Subcutaneous abdominal adipose tissue (tissue), 5 donors: ENCODE data around the gene CEP68.

Experiments
- H3K27ac ChIP-seq: one replicate; pipeline ENCODE4 v1.7.0; 2013; ENCODE audit warnings: low read depth, mild to moderate bottlenecking, inconsistent platforms, low read length, moderate library complexity
- H3K27me3 ChIP-seq, 5 donors: one replicate each; pipeline ENCODE4 v1.7.0; 2013; ENCODE audit warnings: low read length in 5 of 5, inconsistent platforms in 1 of 5; ENCODE audit not compliant: control insufficient read depth in 5 of 5, insufficient read depth in 4 of 5
- H3K36me3 ChIP-seq, 5 donors: one replicate each; pipeline ENCODE4 v1.7.0; 2013; ENCODE audit warnings: low read length in 5 of 5; ENCODE audit not compliant: control insufficient read depth in 5 of 5, insufficient read depth in 5 of 5
- H3K4me1 ChIP-seq, 5 donors: one replicate each; pipeline ENCODE4 v1.7.0; 2013; ENCODE audit warnings: low read length in 5 of 5, mild to moderate bottlenecking in 3 of 5, moderate library complexity in 1 of 5; ENCODE audit not compliant: control insufficient read depth in 5 of 5, insufficient read depth in 5 of 5
- H3K4me3 ChIP-seq, 5 donors: one replicate each; pipeline ENCODE4 v1.7.0; 2013; ENCODE audit warnings: low read length in 5 of 5, low read depth in 1 of 5
- H3K9ac ChIP-seq, 5 donors: one replicate each; pipeline ENCODE4 v1.7.0; 2013; ENCODE audit warnings: low read length in 5 of 5, mild to moderate bottlenecking in 4 of 5, moderate library complexity in 3 of 5
- H3K9me3 ChIP-seq, 5 donors: one replicate each; pipeline ENCODE4 v1.7.0; 2013; ENCODE audit warnings: low read length in 5 of 5; ENCODE audit not compliant: control insufficient read depth in 5 of 5
- donor health status: healthy.
- donor health status: healthy.
- donor health status: healthy.
- donor health status: healthy.
- donor health status: healthy.

CEP68 gene

GRCh38 chr2:65079017-65079416 lies 22.8 kb downstream of the CEP68 start:
- Histone ChIP-seq H3K27ac (no peak overlapping the region), H3K36me3 (peaks cover 19 to 71% (median 51%) of the 10 kb centered on the region in 5 donors)

DNA sequence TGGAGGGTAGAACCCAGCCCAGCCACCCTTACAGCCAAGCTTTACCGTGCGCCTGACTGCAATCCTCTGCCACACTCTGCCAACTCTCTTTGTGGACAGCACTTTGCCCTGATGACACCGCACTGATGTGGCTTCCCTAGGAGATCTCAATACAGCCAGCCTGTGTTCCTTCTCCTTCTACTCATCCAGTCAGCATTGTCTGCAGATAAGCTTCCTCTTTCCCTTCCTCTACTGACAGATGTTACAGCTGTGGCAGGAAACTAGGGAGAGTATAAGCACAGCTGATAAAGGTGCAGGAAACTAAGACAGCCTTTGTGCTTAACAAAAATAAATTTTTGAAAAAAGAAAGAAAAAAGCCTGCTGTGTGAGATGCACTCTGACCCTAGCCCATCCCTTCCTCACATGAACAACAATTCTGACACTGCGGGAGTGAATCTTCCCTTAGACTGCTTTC lies 25.0 kb downstream of the CEP68 start:
- Histone ChIP-seq H3K27me3 (no peaks in the 10 kb centered on the region), H3K4me3 (no peak overlapping the region), H3K27ac (no peak overlapping the region), H3K9ac (no peak overlapping the region), H3K9me3 (no peaks in the 10 kb centered on the region), H3K4me1 (peaks cover 3 to 41% (median 35%) of the 10 kb centered on the region in 5 donors), H3K36me3 (peaks cover 39 to 77% (median 59%) of the 10 kb centered on the region in 5 donors)

More at GRCh38 chr2:65079017-65079416, 22.8 kb downstream of the CEP68 start:
- H3K9ac ChIP-seq: no peak overlapping the region
- no peak overlapping the region for H3K4me3 ChIP-seq
- peaks cover 11 to 57% (median 47%) of the 10 kb centered on the region in 5 donors for H3K4me1 ChIP-seq
- no peaks in the 10 kb centered on the region for H3K9me3 ChIP-seq
- H3K27me3 ChIP-seq: no peaks in the 10 kb centered on the region

DNA sequence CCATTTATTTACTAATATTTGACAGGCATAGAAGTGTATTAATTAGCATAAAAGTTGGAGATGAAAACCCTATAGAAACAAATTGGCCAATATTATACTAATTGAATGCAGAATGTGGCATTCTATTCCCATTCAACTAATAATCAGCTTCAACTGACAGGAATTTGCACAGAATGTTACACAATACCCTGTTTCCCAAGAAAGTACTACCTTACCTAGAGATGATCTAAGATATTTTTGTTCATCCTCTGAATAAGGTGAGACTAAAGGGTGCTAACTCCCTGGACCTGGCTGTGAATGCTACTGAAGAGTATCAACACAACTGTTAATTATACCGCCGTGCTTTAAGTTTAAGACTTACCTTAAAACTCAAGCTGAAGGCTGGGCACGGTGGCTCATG lies 28.9 kb downstream of the CEP68 start:
- H3K36me3 ChIP-seq: peaks cover 48 to 73% (median 53%) of the 10 kb centered on the region in 5 donors
- no peak overlapping the region for H3K27ac ChIP-seq
- H3K4me3 ChIP-seq: no peak overlapping the region
- no peak overlapping the region for H3K9ac ChIP-seq
- no peaks in the 10 kb centered on the region for H3K27me3 ChIP-seq
- no peaks in the 10 kb centered on the region for H3K9me3 ChIP-seq
- peaks cover 0 to 52% (median 43%) of the 10 kb centered on the region in 5 donors for H3K4me1 ChIP-seq

- Histone ChIP-seq H3K27me3 (no peaks in the 10 kb centered on the region), H3K9me3 (no peaks in the 10 kb centered on the region), H3K9ac (no peak overlapping the region), H3K36me3 (peaks cover 25 to 74% (median 58%) of the 10 kb centered on the region in 5 donors), H3K4me3 (no peak overlapping the region), H3K27ac (peak overlapping the region; percentile 55), H3K4me1 (peaks cover 2 to 26% (median 14%) of the 10 kb centered on the region in 5 donors)
These were observed 36.6 kb downstream of the CEP68 start for GRCh38 chr2:65092791-65093190.

DNA sequence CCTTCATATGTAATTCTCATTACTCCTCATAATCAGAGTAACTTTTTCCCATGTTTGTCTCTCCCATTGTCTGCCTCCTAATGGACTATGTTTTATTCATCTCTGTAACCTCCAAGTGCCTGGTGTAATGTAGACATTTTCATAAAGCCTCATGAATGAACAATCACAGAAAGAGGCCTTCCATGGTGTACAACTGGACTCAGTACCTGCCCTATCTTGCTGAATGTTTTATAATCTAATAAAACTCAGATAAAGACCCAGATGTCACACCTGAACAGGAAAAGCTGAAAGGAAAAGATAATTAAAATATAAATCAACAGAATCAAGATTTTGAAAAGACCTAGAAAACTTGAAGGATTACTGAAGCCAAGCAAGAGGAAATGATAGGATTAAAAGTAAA lies 37.0 kb downstream of the CEP68 start:
- Histone ChIP-seq H3K9me3 (no peaks in the 10 kb centered on the region), H3K9ac (no peak overlapping the region), H3K4me1 (peaks cover 2 to 22% (median 11%) of the 10 kb centered on the region in 5 donors), H3K27ac (peak overlapping the region; percentile 55), H3K27me3 (no peaks in the 10 kb centered on the region), H3K4me3 (no peak overlapping the region), H3K36me3 (peaks cover 22 to 70% (median 54%) of the 10 kb centered on the region in 5 donors)

- Histone ChIP-seq H3K27ac (peak overlapping the region; percentile 4), H3K4me1 (peaks cover 2 to 27% (median 8%) of the 10 kb centered on the region in 5 donors), H3K36me3 (peaks cover 13 to 56% (median 47%) of the 10 kb centered on the region in 5 donors), H3K9me3 (no peaks in the 10 kb centered on the region), H3K27me3 (no peaks in the 10 kb centered on the region), H3K4me3 (no peak overlapping the region), H3K9ac (no peak overlapping the region)
These were observed 40.7 kb downstream of the CEP68 start for GRCh38 chr2:65096948-65097347.

DNA sequence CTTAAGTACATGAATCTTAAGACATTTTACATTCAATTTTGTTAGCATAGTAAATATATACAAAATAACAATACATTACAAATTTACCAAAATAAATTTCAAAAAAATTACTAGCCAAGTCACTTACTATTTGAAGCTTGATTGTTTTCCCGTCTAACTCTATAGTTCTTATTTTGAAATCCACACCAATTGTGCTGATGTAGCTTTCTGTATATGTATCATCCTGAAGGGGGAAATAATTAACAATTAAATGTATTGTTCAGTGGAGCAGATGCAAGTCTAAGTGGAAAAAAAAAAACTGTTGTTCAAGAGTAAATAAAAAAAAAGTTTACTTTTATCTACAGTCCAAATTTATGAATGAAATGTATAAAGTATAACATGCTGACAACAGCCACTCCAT lies 41.6 kb downstream of the CEP68 start:
- H3K36me3 ChIP-seq: peaks cover 12 to 51% (median 44%) of the 10 kb centered on the region in 5 donors
- no peaks in the 10 kb centered on the region for H3K9me3 ChIP-seq
- H3K9ac ChIP-seq: no peak overlapping the region
- peaks cover 2 to 28% (median 11%) of the 10 kb centered on the region in 5 donors for H3K4me1 ChIP-seq
- H3K27me3 ChIP-seq: no peaks in the 10 kb centered on the region
- H3K4me3 ChIP-seq: no peak overlapping the region
- peak overlapping the region; percentile 4 for H3K27ac ChIP-seq

DNA sequence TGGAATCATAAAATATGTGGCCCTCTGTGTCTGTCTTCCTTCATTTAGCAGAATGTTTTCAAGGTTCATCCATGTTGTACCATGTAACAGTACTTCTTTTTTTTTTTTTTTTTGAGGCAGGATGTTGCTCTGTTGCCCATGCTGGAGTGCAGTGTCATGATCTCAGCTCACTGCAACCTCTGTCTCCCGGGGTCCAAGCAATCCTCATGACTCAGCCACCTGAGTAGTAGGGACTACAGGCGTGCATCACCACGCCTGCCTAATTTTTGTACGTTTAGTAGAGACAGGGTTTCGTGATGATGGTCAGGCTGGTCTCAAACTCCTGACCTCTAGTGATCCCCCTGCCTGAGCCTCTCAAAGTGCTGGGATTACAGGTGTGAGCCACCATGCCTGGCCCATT lies 42.5 kb downstream of the CEP68 start:
- H3K9me3 ChIP-seq: no peaks in the 10 kb centered on the region
- peaks cover 2 to 25% (median 11%) of the 10 kb centered on the region in 5 donors for H3K4me1 ChIP-seq
- peaks cover 16 to 52% (median 45%) of the 10 kb centered on the region in 5 donors for H3K36me3 ChIP-seq
- H3K27me3 ChIP-seq: no peaks in the 10 kb centered on the region
- no peak overlapping the region for H3K9ac ChIP-seq
- H3K27ac ChIP-seq: peak overlapping the region; percentile 18
- H3K4me3 ChIP-seq: no peak overlapping the region

DNA sequence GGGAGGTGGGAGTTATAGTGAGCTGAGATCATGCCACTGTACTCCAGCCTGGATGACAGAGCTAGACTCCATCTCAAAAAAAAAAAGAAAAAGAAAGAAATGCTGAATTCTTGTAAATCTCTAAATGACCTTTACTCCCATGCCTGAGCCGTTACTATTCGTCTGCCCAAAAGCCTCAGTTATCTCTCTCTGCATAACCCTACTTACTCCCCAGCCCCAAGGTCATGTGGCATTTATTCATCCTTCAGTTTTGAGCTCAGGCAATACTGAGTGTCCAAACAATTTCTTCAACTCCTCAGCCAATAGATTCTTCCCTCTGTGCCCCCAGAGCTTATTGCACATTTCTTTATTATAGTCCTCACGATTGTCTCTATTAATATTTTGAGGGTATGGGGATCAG lies 44.9 kb downstream of the CEP68 start:
- Histone ChIP-seq H3K4me1 (peaks cover 2 to 28% (median 11%) of the 10 kb centered on the region in 5 donors), H3K27ac (peak overlapping the region; percentile 57), H3K36me3 (peaks cover 16 to 44% (median 37%) of the 10 kb centered on the region in 5 donors), H3K4me3 (no peak overlapping the region), H3K27me3 (no peaks in the 10 kb centered on the region), H3K9me3 (no peaks in the 10 kb centered on the region), H3K9ac (peak overlapping the region in 1 of 5 donors; percentile 28)

DNA sequence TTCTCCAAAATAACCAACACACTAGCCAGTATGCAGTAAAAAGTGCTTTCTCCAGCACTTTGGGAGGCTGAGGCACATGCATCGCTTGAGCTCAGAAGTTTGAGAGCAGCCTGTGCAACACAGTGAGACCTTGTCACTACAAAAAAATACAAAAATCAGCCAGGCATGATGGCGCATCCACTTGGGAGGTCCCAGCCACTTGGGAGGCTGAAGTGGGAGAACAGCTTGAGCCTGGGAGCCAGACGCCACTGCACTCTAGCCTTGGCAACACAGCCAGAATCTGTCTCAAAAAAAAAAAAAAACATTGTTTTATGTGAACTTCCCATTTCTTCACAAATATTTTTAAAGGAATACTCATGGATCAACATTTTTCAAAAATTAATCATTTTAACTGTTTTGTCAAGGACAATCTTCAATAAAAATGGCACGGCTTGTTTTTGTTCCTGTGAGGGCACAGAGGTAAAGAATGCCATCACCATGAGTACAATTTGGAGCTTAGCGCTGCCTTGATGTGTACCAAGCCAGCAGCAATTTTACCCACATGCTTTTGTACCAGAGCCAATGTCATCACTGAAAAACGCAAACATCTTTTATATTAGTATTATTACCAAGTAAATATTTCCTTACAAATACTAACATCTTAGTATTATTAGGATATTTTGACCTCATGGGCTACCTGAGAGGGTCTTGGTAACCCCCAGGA lies 46.9 kb downstream of the CEP68 start:
- Histone ChIP-seq H3K27ac (peak overlapping the region; percentile 46), H3K4me1 (peaks cover 0 to 33% (median 20%) of the 10 kb centered on the region in 5 donors), H3K9ac (no peak overlapping the region), H3K4me3 (no peak overlapping the region), H3K36me3 (peaks cover 3 to 43% (median 26%) of the 10 kb centered on the region in 5 donors), H3K27me3 (no peaks in the 10 kb centered on the region), H3K9me3 (no peaks in the 10 kb centered on the region)
